DMS53 (cell line): ENCODE data around the gene SDSL.

ENCODE experiments used
- DNase-seq: peaks from one replicate; lab custom pipeline; 2025; lab: John Stamatoyannopoulos, UW

Gene SDSL

DNA sequence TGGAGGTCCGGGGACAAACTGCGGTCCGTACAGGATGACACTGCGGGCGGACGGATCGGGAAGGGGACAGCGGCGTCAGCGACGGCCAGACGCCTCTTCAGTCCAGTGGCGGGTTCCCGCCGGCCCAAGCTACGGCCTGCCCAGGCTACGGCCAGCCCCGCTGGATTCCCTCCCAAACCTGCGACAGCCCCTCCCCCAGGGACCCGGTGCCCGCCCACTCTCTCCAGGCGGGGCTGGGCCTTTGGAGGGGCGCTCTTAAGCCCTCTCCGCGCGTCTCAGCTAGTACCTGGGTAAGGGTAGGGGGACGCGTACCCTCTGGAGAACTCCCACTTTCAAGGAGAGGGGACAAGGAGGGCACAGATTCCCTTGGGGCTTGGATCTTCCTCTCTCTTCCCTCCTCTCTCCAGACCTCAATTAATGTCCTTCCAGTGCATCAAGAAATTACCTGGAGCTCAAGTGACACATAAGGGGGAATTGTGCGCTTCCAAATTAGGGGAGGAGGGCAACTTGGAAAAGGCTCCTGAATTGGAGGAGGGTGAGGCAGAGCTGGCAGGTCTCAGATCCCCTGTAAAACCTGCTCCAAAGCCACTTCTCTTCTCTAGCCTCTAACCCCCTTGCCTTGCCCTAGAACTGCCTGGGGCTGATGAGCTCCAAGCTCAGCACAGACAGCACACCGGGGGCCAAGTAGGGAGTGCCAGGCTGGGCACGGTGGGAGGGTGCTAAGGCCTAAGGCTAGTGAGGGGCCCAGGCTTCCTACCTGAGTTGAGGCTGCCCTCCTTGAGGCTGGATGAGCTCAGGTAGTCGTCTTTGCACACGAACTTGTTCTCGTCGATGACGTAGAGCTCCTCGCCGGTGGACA lies 46.4 kb downstream of the SDSL start:
- peak; percentile 90 for DNase-seq

DNA sequence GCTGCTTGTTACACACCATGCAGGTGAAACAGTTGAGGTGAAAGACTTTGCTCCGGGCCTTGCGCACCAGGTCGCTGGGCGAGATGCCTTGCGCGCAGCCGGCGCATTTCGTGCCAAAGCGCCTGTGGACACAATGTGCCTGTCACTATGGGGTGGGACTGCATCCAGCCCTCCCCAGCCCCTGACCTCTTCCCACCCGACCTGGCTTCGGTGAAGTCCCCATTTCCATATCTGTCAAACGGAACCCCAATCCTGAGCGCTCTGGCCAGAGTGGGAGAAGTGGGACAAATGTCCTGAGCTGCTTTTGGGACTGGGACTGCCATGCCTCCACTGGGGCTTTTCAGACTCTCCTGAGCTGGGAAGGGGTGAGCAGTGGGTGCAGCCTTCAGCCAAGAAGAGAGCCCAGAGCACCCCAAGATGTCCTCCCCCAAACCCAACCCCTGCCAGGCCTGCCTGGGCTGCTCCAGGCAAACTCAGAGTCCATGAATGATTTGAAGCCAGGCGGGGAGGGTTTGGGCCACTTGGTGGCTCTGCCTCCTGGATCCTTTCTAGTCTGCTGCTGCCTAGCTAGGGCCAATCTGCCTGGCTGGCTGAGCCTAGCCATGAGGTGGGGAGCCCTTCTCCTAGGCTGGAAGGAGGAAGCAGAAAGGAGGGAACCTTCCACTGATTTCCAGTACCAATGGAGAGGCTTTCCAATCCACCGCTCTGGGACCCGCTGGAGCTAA lies 47.2 kb downstream of the SDSL start:
- no peak for DNase-seq

DNA sequence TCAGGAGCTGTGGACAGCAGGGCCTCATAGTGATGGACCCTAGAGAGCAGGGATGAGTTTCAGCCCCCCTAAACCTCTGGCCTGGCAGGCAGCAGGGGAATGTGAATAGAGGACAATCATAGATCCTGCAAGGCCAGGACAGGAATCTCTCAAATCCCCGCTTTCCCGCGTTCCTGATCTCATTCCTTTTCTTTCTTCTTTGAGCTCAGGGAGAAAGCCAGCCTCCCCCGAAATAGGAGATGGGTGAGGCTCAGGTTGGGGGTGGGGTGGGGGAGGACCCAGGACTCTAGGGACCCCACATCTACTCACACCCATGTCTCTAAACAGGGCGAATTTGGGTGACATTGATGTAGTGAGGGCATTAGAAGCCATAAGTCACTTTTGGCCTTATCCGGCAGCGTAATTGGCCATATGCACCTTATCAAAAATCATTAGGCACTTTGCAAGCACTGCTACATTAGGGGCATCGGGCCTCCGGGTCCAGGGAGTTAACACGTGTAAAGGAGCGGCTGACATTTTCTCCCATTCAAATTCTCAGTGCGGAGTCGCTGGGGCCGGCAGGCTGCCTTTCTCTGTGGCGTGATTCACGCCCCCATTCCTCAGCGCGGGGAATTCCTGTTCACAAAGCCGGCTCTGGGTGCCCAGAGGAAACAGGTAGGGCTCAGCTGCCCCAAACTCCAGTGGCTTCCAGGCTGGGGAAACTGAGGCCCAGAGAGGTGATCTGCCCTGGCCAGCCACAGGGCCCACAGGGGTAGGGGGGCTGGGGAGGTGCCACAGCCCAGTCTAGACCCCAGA lies 48.0 kb downstream of the SDSL start:
- peak; percentile 41 for DNase-seq

DNA sequence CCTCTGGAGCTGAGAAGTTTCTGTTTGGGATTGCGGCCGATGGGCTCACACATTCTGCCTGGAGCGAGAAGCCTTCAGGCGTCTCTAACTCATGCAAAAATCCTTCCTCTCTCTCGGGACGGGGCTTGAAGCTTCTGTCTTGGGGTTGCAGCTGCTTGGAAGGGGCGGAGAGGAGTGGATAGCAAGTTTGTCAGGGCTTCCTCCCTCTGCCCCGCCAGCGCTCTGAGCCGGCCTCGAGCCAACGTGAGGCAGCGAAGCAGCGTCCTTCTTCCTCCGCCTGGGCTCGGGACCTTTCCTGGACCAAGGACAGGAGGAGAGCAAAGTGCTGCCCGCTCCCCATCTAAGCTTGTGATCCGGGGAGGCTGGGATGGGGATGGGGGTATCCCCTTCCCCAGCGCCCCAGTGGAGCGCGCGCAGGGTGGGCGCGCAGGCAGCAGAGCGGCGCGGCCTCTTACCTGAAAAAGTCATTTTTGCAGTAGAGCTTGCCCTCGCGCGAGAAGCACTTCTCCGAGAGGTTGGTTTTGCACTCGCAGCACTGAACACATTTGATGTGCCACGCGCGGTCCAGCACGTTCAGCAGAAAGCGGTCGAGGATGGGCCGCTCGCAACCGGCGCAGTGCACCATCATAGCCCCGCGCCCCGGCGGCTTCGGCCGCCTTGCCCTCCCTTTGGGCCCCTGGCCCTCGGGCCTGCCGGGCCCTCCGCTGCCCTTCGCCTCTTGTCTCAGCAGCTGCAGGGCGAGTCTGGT lies 48.9 kb downstream of the SDSL start:
- DNase-seq: peak; percentile 51

DNA sequence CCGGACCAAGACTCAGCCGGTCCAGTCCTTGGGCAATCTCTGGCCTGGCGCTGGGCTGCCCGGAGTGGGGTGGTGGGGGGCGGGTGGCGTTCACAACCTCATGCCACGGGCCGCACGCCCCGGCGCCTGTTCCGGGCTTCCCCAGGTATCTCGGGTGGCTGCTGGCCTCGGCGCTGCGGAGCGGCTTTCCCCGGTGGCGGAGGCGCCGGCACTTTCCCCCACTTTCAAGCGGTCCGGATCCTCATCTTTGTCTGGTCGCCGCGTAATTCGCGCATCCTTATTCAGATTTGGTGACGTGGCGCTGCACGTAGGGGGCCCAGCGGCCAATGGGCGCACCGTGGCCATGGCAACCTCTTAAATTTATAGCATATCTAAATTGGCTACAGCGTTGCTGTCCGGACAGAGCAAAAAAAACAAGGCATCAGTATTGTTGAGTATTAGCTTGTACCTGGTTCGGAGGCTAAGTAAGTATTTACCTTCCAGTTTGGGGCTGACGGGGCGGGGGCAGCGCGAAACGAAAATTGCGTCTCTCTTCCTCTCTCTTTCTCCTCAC lies 49.5 kb downstream of the SDSL start, which contains the start of gene LHX5:
Gene LHX5, minus strand, starts transcription at position 253 of the 553 bp plus-strand sequence. CDS start 373 bp downstream, outside the sequence.
- DNase-seq: peak; percentile 59

DNA sequence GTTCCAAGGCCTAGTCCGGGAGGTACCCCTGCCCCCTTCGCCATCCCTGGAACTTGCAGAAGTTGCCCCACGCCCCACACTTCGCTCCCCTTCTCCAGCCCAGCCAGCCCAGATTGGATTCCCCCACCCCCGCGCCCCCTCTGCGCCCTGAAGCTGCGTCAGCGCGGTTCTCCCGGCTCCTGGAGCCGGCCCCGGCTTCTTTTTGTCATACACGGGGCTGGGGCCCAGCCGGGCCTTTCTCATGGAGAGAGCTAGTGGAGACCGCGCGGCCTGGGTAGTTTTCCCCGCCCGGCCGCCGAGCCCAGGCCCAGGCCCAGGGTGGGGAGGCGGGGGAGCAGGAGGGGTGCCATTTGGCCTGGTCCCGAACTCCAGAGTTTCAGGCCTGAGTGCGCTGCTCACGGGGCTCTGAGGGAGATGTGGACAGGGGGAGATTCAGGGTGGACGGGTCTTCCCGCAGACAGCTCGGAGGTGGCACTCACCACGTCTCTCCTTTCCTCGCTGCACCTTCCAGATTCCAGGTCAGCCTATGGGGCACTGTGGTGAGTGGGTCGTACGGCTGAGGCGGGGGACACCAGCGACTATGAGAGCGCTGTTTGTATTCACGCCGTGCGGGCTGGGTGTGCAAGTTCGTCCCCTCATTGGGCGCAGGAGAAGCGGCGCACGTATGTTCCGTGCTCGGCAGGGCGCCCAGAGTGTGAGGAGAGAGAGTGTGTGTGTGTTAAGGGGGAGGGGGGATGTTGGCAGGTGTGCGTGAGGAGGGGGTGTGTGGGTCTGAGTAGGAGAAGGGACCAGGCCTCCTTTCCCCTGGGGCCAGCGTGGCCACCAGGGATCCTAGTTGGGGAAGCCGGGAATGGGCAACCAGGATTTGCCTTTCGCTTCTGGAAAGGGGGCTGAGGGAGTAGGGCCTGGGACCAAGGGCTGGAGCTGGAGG lies 50.3 kb downstream of the SDSL start:
- DNase-seq: peak; percentile 34

DNA sequence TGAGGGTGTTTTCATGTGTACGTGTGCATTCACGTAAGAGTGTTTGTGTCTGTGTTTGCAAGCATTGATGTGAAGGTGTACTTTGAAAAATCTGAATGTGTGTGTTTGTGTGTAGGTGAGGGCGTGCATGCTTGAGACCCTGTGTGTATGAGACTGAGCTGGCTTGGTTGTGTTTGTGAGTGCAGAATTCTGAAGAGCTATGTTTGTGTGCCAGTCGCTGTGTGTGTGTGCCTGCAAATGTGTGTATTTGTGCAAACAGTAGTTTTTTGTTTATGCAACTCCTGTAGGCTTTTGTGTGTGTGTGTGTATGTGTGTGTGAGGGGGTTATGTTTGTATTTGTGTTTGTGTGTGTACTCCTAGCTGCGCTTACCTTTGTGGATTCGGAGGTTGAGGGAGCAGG lies 51.2 kb downstream of the SDSL start:
- DNase-seq: no peak

DNA sequence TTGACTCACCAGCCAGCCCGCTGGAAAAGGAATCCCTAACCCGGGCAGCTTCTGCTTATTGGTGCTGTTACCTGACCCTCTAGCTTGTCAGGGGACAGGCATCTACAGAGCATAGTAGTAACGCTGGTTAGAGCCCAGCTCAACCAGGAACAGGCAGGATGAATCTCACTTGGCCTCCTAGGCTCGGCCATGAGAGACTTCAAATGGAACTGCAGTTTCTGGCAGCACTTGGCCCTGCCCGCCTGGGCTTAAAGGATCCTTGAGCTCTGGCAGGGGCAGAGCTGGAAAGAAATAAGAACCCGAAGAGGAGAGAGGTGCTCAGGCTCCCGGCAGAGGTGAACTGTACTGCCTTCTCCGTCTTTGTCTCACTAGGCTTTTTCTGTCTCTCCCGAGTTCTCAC lies 51.8 kb downstream of the SDSL start:
- DNase-seq: peak; percentile 55

DNA sequence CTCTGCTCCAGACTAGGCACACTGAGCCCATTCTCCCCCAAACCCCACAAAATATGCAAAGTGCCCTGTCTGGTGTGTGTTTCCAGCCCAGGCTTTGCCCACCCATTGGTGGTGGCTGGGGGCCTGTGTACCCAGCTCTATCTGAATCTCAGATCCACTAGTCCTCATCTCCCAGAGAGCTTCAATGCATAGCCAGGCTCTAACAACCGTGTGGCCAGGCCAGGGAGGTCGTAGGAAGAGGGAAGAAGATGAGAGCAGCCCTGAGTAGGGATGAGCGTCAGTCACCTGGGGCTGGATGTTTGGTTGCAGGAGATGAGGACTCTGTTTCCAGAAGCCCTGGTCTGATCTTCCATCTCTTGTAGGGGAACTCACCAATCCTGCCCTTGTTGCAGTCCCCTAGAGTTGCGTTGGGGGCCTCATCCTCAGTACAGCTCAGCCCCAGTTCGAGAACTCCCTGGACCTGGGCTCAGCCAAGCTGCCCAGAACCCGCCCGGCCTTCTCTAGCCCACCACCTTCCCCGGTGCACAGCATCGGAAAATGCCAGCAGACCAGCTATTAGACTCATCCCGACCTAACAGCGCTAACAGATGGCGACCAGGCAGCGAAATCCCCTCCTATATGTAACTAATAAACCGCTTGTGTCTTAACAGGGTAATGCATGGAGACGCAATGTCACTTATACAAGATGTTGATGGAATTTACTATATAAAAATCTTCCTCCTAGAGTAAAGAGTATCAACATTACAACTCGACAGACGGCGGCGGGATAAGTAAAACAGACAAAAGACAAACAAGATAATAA lies 52.7 kb downstream of the SDSL start:
- DNase-seq: no peak

DNA sequence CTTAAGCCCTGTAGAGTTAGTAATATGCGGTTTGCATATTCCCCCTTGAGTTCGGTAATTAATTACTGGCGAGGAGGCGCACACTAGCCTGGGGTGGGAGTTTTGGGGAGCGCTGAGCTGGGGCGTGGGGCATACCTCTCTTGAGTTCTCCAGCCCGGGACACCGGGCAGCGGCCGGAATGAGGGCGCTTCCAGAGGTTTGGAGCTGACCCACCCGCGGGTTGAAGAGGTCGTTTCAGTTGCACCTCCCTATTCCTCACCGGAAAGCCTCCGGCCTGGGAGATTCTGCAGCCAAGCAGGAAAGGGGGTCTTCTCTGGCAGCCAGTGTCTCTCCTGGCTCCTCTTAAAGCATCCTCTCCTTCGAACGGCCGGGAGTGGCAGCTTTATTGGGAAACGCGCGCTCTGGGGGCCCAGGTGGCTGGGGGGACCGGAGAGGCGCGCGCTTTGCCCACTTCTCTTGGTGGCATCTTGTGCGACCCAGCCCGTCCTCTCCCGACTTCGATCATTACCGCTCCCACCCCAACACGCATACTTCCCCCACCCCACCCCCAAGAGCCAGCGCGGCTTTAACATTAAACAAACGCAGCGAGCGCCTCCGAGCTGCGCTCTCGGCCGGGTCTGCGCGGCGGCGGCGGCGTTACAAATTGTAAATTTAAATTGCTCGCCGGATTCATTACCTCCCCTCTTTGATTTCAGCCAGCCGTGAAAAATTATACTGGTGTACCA lies 53.4 kb downstream of the SDSL start:
- no peak for DNase-seq

DNA sequence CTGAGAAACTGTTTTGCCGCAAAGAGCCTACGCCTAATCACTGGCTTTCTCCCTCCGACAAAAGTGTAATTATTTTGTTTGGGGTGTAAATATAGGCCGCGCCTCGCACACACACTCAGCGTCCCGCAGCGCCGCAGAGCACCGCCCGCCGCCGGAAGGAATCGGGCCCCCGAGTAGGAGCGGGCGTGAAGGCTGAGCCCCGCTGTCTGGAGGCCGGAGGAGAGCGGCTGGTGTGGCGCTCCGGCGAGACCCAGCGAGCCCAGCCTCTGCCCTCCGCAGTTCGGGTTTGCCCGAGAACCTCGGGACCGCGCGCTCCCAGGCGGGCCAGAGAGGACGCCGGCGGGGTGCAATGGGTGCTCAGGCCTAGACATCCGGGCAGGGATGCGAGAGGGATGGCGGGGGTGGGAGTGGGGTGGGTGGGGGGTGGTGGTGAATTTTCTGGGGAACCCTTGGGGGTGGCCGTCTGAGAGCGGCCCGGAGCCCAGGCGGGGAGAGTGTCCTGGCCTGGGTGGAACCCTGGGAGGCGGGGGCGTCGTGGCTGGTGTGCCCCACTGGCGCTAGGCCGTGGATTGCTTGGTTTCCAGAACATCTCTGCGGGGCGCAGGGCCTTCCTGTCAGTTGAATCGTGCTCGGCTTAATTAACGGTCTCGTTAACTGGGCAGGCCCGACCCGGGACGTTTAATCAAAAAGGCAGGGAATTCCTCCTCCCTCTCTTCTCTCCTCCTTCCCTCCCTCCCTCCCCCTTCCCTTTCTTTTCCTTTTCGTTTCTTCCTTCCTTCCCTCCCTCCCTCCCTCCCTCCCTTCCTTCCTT lies 54.2 kb downstream of the SDSL start:
- peak; percentile 37 for DNase-seq

DNA sequence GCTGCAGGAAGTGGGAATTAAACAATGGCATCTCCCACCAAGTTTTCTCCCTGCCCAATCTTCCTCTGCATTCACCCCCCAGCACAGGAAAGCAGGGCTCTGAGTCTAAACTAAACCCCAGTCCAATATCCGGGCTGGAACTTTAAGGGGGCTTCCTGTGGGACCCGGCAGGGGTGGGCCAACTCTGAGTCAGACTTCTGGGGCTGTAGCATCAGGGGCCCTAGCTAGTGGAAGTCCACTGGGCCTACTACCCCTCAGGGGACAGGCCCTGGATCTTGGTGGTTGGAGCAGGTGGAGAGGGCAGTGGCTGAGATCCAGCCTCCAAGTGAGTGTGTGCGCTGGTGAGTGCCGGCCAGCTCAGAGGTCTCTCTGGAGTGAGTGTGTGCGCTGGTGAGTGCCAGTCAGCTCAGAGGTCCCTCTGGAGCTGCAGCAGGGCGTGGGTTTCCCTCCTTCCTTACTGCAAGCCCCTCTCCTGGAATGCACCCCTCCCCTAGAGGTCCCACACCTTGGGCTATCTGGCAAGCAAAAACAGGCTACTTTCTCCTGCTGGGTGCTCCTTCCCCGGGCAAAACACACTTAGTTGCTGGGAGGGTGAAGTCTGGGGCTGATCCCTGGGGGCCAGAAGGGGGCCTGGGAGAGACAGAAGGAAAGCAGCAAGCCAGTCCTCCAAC lies 55.1 kb downstream of the SDSL start:
- DNase-seq: no peak

DNA sequence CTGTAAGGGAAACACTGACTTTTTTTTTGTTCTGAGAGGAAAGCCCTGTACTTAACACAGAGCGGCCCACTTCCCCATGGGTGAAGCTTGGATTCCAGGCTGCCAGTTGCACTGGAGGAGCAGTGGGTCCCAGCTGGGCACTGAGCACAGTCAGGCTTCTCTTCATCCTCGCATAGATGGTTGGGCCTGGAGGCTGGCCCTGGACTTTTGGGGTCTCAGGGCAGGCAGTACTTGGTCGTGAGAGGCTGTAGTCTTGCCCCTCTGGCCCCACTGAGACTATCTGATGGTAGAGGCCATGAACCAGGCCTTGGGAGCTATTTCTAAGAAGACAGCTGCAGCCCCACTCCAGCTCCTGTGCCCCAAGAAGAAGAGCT lies 55.6 kb downstream of the SDSL start:
- DNase-seq: no peak

DNA sequence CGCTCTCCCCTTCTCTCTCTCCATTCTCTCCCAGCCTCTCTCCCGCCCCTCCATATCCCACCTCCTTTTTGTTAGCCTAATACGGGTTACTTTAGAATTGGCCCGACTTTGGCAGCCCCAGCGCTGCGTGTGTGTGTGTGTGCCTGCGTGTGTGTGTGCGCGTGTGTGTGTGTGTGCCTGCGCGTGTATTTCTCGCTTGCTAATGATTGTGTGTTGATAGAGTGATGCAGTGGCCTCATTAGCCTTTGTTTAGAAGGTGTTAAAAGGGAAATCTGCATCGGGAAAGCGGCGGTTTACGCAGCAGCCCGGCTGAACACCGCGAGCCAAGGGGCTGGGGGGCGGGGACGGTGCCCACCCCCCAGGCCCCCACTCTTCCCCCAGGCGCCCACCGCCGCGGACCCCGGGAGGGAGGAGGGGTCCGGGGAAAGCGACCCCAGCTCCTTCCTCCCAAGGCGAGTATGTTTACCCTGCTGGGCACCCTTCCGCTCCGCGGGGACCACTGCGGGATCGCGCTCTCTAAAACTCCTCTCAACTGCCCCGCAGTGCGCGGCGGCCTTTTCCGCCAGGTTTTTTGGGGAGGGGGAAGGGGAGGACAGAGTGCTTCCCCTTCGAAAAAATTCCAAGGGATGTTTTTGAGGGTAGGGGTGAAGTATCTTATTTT lies 56.3 kb downstream of the SDSL start:
- DNase-seq: no peak

DNA sequence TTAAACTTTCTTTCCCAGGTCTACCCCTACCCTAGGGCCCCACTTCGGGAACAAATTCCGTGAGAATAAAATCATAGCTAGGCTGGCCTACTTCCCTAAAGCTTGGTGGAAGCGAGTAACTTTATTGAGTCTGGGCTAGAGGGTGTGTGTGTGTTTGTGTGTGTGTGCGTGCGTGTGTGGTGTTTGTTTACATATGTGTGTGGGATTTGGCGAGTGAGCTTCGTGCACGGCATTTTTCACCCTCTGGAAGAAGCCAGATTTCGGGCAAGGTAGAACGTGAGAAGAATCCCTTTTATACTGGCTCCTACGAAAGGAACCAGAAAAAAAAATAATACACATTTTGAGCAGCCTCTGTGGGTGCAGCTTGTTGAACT lies 57.0 kb downstream of the SDSL start:
- no peak for DNase-seq

DNA sequence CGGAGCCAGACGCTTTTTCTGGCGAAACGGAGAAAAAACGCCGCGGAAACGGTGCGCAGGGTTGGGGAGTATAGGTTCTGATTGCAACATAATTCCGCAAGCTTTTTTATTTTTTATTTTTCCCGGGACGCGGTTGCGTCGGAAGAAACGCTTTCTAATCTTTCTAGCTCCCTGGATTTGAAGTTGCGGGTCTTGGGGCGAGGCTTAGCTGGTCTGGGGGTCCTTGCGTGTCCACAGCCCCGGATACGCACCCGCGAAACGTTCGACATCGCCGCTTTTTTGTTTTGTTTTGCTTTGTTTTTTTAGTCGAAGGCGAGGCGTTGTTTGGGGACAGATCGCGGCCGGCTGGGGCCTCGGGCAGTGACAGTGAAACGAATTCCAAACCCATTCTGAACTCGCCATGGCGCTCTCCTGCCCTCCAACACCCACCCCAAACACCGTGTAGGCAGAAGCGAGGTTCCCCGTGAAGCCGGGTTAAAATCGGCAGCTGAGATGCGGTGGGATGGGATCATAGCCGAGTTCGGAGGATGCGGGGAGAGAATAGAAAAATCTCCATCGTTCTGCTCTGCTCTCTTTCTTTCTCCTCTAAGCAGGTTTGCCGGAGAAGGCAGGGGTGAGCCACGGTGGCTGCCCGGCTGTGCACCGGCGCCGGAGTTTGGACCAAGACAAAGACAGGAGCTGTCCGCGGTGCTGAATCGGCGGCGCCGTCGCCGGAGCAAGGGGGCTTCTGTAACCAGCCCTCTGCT lies 57.6 kb downstream of the SDSL start:
- DNase-seq: peak; percentile 68
